HepG2 (cell line): ENCODE measurements around the gene ADAMTS2.

Experiments
- MAX ChIP-seq: IDR thresholded peaks from 2 replicates; pipeline ENCODE4 v1.6.1; 2012; ENCODE audit warnings: inconsistent platforms
- MBD4 ChIP-seq: IDR thresholded peaks from 2 replicates; pipeline ENCODE4 v1.6.1; 2012; ENCODE audit warnings: low read length, inconsistent platforms, borderline replicate concordance
- PHF8 ChIP-seq: sonication (generic); formaldehyde crosslinking; IDR thresholded peaks from 2 replicates; pipeline ENCODE4 v1.5.0; 2020; ENCODE audit warnings: missing genetic modification reagents
- ZNF766 ChIP-seq: sonication (generic); formaldehyde crosslinking; IDR thresholded peaks from 2 replicates; pipeline ENCODE4 v1.5.0; 2020; ENCODE audit warnings: missing genetic modification reagents, borderline replicate concordance
- ZSCAN25 ChIP-seq: sonication (generic); formaldehyde crosslinking; IDR thresholded peaks from 2 replicates; pipeline ENCODE4 v1.8.0; 2022; ENCODE audit warnings: mild to moderate bottlenecking, missing genetic modification reagents
- ZSCAN30 ChIP-seq: sonication (generic); formaldehyde crosslinking; IDR thresholded peaks from 2 replicates; pipeline ENCODE4 v1.5.0; 2020; ENCODE audit warnings: mild to moderate bottlenecking, missing genetic modification reagents
- TF ChIP-seq, protein P1 (sequence below): sonication (generic); formaldehyde crosslinking; IDR thresholded peaks from 2 replicates; pipeline ENCODE4 v1.4.0; 2020; ENCODE audit warnings: missing genetic modification reagents
- TF ChIP-seq, protein P2 (sequence below): sonication (generic); formaldehyde crosslinking; IDR thresholded peaks from 2 replicates; pipeline ENCODE4 v1.5.0; 2020; ENCODE audit warnings: mild to moderate bottlenecking, missing genetic modification reagents, moderate library complexity
- TF ChIP-seq, protein P3 (sequence below): sonication (generic); formaldehyde crosslinking; IDR thresholded peaks from 2 replicates; pipeline ENCODE4 v1.8.1; 2022; ENCODE audit warnings: mild to moderate bottlenecking, missing genetic modification reagents

GRCh38 chr5:179313849-179314521, 31.3 kb downstream of the ADAMTS2 start:
- TF ChIP-seq ZSCAN30, result no peak
- TF ChIP-seq ZSCAN25 (CRISPR knock-in tag), result no peak
- no peak for TF ChIP-seq ZNF766
- TF ChIP-seq, protein P1, sequence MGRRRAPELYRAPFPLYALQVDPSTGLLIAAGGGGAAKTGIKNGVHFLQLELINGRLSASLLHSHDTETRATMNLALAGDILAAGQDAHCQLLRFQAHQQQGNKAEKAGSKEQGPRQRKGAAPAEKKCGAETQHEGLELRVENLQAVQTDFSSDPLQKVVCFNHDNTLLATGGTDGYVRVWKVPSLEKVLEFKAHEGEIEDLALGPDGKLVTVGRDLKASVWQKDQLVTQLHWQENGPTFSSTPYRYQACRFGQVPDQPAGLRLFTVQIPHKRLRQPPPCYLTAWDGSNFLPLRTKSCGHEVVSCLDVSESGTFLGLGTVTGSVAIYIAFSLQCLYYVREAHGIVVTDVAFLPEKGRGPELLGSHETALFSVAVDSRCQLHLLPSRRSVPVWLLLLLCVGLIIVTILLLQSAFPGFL, result no peak
- TF ChIP-seq, protein P2, sequence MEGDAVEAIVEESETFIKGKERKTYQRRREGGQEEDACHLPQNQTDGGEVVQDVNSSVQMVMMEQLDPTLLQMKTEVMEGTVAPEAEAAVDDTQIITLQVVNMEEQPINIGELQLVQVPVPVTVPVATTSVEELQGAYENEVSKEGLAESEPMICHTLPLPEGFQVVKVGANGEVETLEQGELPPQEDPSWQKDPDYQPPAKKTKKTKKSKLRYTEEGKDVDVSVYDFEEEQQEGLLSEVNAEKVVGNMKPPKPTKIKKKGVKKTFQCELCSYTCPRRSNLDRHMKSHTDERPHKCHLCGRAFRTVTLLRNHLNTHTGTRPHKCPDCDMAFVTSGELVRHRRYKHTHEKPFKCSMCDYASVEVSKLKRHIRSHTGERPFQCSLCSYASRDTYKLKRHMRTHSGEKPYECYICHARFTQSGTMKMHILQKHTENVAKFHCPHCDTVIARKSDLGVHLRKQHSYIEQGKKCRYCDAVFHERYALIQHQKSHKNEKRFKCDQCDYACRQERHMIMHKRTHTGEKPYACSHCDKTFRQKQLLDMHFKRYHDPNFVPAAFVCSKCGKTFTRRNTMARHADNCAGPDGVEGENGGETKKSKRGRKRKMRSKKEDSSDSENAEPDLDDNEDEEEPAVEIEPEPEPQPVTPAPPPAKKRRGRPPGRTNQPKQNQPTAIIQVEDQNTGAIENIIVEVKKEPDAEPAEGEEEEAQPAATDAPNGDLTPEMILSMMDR, result no peak
- no peak for TF ChIP-seq MBD4
- TF ChIP-seq, protein P3, sequence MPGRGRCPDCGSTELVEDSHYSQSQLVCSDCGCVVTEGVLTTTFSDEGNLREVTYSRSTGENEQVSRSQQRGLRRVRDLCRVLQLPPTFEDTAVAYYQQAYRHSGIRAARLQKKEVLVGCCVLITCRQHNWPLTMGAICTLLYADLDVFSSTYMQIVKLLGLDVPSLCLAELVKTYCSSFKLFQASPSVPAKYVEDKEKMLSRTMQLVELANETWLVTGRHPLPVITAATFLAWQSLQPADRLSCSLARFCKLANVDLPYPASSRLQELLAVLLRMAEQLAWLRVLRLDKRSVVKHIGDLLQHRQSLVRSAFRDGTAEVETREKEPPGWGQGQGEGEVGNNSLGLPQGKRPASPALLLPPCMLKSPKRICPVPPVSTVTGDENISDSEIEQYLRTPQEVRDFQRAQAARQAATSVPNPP (CRISPR knock-in tag), result no peak
- no peak for TF ChIP-seq PHF8 (CRISPR knock-in tag)
- TF ChIP-seq MAX, result no peak
